NCI-H526 treated with DMSO at 0.1 percent for 48 hours (cell line): Measurements from ENCODE around the gene SNX9.
"Not testable (repeated sequence)": the region's sequence is repeated elsewhere in the genome, so short reads cannot be mapped to it uniquely, and the experiment has no call there.

Source experiments
- DNase-seq: peaks from one replicate; lab custom pipeline; 2025; lab: John Stamatoyannopoulos, UW

SNX9 gene

GRCh38 chr6:157823001-157823527, at the start of gene SNX9:
Gene SNX9, plus strand, starts transcription at chr6:157823246. Its CDS starts 189 bp downstream, at chr6:157823435.
- peak; percentile 15 for DNase-seq

DNA sequence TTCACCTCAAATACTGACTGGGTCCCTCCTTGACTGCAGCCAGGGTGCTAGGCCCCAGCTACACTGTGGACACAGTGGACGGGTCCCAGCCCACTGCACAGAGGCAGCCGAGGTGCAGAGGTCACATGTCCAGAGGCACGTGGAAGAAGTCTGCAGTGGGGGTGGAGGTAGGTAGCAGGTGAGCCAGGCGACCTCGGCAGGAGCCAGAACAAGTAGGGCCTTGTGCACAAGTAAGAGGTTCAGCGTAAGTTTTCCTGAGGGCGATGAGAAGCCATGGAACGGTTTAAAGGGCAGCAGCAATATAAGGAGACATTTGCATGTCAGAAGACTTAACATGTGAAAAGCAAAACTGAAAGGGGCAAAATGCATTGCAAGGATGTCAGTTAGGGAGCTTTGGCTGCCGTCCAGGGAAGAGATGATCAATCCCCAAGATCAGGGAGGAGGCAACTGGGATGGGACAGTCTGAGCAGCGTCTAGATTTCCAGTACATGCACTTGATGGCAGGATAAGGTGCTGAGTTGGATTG, 49.7 kb upstream of the SNX9 start:
- no peak for DNase-seq

- DNase-seq = peak; percentile 85
These were observed 48.6 kb upstream of the SNX9 start for GRCh38 chr6:157774153-157775135.

GRCh38 chr6:157775376-157775775, 47.7 kb upstream of the SNX9 start:
- no peak for DNase-seq

DNA sequence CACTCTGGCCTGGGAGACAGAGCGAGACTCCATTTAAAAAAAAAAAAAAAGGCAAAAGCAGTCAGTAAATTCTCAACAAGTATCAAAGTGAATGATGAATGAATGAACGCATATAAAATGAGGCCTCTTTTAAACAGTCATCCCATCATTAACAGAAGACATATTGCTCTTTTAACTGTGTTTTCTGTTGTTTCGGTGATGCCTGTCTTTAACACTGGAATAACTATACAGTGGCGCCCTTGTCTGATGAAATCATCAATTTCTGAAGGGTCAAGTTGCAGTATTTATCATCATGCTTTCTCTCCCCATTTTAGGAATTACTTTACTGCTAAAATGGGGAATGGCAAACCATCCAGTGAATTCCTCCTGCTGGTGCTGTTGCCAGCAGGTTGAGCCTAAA, 45.7 kb upstream of the SNX9 start:
- no peak for DNase-seq

DNA sequence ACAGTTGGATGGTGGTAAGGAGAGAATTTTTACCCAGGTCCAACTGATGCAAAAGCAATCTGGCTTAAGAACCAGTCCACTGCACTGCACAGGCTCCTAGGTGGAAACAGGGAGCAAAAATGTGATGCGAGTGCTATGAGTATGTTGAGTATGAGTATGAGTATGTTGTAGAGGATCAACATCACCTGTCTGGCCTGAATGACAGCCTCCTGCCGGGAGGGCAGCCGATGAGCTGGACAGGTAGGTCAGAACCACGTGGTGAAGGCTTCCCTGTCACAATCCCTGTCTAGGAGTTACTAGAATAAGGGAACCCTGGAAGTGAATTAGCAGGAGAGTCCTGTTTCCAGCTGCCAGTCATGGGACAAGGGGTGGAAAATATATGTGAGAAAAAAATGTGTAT, 44.3 kb upstream of the SNX9 start:
- DNase-seq = no peak

DNA sequence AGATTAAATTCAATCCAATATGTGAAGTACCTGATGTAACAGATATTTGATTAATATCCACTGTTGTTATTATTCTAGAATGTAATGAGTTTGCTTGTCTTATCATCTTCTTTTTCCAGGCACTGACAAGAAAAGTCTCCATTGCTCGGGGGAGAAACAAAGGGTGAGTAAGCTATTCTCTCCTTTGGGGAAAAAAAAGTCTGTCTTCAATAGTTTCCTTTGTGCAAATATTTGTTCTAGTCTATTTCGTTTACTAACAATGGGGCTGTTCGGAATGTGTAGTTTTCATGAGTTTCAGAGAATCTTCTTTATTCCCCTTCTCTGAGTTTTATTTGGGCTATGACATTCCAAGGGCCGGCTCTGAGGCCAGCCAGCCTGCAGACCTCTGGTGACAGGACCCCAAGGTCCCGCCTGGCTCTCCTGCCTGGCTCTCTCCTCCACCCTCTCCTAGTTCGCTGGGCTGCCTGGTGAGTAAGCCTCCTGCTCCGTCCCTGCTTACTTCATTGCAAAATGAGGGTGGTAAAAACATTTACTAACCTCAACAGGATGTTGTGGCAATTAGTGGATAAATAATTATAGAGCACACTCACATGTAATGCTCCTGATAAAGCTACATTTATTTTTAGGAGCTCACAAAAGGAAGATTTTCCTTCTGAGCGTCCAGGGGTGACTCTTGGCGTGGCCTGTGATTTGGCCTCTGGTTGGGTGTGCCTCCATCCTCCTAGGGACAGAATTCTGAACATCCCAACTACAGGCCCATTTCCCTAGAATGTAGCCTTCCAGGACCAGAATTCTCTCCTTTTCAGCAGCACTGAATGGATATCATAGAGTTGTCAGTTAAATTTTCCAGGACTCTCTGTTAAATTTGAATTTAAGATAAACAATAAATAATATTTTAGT, 43.1 kb upstream of the SNX9 start:
- no peak for DNase-seq

- no peak for DNase-seq
These were observed 37.4 kb upstream of the SNX9 start for GRCh38 chr6:157785636-157786035.

GRCh38 chr6:157786221-157786620, 36.8 kb upstream of the SNX9 start:
- DNase-seq = no peak

DNA sequence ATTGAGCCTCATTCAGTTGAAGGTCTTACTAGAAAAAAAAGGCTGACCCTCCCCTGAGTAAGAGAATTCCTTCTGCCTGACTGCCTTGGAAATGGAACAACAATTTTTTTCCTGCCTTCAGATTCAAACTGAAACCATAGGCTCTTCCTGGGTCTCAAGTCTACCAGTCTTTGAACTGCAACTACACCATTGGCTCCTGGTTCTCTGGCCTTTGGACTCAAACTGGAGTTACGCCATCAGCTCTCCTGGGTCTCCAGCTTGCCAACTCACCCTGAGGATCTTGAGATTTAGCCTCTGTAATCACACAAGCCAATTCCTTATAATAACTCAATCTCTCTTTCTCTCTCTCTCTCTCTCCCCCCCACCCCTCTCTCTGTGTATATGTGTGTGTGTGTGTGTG, 36.0 kb upstream of the SNX9 start:
- no peak for DNase-seq

GRCh38 chr6:157788180-157788579, 34.9 kb upstream of the SNX9 start:
- no peak for DNase-seq

GRCh38 chr6:157789297-157789696, 33.7 kb upstream of the SNX9 start:
- DNase-seq = no peak

GRCh38 chr6:157789861-157790260, 33.2 kb upstream of the SNX9 start:
- peak; percentile 12 for DNase-seq

DNA sequence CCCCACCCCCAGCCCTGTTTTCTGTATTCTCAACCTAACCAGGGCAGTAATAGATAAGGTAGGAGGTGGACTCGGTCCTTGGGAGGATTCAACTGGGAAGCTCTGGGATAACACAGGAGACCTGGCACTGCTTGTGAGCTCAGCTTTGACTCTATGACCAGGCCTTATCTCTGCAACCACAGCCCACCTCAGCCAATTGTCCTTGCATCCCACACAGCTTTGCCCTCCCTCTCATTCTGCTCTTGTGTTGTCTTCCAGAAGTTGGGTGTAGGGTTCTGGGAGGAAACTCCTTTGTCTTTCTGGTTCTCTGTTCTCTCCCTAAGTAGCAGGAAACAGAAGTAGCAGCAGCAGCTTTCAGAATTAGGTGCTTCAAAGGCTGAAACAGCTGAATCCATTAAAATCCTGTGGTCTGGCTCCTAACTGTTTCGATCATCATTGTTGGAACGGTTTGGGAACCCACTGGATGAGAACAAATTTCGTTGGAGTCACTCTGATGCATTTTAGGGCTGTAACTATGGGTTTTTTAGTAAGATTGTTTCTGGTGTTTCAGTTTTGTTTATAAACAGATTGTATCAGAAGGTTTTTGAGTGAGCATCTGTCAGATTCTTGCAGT, 32.4 kb upstream of the SNX9 start:
- no peak for DNase-seq

- DNase-seq = no peak
These were observed 31.6 kb upstream of the SNX9 start for GRCh38 chr6:157791450-157791849.

DNA sequence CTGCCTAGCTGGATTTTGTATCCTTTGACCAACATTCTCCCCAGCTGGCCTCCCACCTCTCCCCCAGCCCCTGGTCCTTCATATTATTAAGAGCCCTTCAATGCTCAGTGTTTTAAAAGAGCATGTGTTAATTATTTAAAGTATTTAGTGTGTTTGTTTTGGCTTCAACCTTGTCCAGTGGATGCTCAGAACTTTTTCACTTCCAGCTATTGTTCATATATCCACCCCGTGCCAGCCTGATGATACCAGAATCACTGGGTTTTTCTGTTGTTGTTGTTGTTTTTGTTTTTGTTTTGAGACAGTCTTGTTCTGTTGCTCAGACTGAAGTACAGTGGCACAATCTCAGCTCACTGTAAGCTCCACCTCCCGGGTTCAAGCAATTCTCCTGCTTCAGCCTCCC, 30.4 kb upstream of the SNX9 start:
- DNase-seq = no peak

DNA sequence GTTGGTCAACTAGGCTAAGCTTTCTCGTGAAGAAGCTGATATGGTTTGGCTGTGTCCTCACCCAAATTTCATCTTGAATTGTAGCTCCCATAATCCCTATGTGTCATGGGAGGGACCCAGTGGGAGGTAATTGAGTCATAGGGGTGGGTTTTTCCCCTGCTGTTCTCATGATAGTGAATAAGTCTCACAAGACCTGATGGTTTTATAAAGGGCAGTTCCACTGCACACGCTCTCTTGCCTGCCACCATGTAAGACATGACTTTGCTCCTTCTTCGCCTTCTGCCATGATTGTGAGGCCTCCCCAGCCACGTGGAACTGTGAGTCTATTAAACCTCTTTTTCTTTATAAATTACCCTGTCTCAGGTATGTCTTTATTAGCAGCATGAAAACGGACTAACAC, 29.0 kb upstream of the SNX9 start:
- not testable (repeated sequence) for DNase-seq

GRCh38 chr6:157795841-157796240, 27.2 kb upstream of the SNX9 start:
- DNase-seq = no peak

GRCh38 chr6:157798851-157799250, 24.2 kb upstream of the SNX9 start:
- no peak for DNase-seq

GRCh38 chr6:157799561-157799960, 23.5 kb upstream of the SNX9 start:
- not testable (repeated sequence) for DNase-seq

GRCh38 chr6:157800420-157801237, 22.4 kb upstream of the SNX9 start:
- no peak for DNase-seq
